WI38 (cell line): ENCODE results near the gene ALDH1A2.

Experiments used
- H3K4me3 ChIP-seq: 2 replicates; pipeline ENCODE4 v1.5.1; 2011; ENCODE audit warnings: low read depth, mild to moderate bottlenecking, control low read depth, low read length
- TF ChIP-seq, protein P1 (sequence below): IDR thresholded peaks from 2 replicates; pipeline ENCODE4 v1.5.1; 2012; ENCODE audit warnings: low read depth, mild to moderate bottlenecking, control low read depth, low read length

The ALDH1A2 gene

DNA sequence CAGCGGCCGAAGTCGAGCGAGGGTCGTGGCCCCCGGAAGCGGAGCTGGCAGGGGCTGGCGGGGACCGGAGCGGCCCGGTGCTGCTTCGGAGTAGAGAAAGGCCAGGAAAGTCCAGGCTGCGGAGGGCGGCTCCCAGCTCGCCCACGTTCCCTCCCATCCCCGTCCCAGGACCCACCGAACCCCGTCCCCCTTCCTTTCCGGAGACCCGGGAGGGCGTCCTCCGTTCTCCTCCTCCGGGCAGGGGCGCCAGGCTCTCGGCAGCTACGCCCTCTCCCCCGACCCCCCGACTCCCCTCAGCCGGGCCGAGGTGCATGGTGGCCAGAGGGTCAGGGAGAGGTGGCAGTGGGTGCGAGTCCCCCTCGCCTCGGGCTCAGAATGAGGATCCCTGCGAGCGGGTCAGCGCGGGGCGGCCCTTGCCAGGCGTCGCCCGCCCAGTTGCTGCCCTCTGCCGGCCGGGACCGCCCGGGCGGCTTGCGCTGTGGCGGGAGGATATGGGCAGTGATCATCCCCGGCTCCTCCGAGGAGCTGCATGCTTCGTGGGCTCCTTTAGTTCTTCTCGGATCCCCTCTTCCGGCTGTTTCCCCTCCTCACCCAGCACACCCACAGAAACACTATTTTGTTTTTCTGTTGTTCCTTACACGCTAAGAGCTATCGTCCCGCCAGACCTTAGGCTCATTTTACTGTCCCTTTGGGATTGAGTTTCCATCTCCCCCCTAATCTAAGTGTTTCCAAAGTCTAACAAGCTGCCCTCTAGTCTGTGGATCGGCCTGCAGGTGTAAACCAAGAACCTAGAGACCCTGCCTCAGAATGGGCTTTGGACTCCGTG is 744 bp upstream of the ALDH1A2 start:
- H3K4me3 ChIP-seq: no peak overlapping the region
- TF ChIP-seq, protein P1, sequence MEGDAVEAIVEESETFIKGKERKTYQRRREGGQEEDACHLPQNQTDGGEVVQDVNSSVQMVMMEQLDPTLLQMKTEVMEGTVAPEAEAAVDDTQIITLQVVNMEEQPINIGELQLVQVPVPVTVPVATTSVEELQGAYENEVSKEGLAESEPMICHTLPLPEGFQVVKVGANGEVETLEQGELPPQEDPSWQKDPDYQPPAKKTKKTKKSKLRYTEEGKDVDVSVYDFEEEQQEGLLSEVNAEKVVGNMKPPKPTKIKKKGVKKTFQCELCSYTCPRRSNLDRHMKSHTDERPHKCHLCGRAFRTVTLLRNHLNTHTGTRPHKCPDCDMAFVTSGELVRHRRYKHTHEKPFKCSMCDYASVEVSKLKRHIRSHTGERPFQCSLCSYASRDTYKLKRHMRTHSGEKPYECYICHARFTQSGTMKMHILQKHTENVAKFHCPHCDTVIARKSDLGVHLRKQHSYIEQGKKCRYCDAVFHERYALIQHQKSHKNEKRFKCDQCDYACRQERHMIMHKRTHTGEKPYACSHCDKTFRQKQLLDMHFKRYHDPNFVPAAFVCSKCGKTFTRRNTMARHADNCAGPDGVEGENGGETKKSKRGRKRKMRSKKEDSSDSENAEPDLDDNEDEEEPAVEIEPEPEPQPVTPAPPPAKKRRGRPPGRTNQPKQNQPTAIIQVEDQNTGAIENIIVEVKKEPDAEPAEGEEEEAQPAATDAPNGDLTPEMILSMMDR: peak; percentile 53; the same call in 1 of the 2 replicates

DNA sequence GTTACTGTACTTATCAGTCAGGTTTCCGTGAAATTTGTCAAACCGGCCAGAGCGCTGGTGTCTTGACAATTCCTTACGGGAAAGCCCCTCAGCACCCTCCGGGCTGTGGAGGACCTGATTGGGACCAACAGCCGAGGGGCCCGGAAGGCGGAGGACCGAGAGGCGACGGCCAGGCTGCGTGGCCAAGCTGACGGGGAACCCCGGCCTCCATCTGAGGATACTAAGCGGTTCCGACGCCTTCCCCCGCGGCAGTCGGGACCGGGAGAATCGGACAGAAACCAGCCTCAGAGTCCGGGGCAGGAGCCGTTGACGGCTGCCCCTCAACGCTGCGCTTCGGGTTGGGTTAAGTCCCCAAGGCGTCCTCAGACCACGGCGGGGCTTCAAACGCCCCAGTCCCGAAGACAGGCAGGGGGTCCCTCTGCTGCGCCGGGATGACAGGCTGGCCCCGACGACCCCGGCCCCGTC is 499 bp downstream of the ALDH1A2 start:
- H3K4me3 ChIP-seq: no peak overlapping the region
- TF ChIP-seq, protein P1: no peak

DNA sequence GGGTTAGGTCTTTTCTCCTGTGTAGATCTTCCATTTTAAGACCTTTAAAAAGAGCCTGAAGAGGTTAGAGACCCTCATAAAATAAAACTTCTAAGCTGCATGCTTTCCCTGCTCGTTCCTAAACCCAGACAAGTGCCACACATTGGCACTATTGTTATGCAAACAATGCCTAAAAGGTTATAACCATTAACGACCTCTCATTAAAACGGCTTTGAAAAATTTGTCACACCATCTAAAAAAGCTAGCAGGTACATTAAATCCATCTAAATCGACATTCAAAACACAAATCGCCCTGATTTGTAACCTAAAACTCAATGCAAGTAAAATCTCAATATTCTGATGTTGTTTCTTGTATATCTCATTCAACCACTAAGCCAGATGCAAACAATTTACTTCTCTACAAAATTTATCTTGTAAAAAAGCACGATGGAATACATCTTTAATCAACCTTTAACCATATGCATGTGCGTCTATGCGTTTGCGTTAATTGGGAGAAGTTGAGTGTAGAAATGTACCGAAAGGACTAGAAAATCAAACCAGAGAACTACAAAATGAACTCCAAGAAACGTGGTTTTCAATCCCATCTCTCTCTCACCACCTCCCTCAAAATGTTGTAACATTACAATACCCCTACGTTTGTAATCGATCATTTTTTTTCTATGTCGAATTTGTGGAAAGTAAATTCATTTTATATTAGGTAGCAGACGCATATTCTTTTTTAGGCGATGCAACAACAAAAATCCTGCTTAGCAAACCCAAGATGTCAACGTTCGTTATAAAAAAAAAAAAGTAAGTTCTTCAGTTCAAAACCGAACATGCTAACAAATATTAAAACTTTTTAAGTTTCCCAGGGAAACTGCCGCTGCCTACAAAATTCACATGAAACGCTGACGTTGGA is 1.2 kb downstream of the ALDH1A2 start:
- TF ChIP-seq, protein P1: no peak
- no peak overlapping the region for H3K4me3 ChIP-seq

DNA sequence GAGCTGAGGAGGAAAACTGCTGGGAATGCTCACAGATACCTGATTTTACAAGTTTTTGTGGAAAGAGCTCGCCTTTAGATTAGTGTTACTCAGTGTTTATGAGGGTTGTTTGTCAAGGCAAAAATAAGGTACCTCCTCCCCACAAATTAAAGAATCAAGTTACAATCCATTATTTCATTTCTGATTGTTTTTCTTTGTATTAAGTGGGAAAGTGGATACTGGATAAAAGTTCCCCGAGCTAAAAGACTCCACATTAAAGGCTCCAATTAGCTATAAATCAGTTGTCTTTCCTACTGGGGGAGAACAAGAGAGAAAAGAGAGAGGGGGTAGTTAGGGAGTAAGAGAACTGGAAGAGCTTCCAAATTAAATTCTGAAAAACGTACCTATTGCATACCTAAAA is 1.9 kb downstream of the ALDH1A2 start:
- no peak overlapping the region for H3K4me3 ChIP-seq
- TF ChIP-seq, protein P1: no peak

DNA sequence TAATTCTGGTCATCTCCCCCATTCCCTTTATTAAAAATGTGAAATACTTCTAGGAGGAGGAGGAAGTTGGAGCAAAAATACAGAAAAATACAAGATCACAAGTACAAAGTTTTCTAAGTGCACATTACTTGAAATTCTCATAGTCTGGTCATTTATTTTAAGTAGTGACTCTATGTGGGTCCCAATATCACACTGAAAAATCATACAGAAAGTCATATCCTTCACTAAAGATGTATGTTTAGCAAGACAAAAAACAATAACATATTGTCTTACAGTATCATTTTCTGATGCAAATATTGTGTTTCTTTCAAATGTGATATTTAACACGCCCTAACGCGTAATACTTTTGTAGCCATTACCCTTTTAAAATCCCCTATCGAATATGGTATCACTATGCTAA is 2.5 kb downstream of the ALDH1A2 start:
- H3K4me3 ChIP-seq: no peak overlapping the region
- TF ChIP-seq, protein P1: no peak

DNA sequence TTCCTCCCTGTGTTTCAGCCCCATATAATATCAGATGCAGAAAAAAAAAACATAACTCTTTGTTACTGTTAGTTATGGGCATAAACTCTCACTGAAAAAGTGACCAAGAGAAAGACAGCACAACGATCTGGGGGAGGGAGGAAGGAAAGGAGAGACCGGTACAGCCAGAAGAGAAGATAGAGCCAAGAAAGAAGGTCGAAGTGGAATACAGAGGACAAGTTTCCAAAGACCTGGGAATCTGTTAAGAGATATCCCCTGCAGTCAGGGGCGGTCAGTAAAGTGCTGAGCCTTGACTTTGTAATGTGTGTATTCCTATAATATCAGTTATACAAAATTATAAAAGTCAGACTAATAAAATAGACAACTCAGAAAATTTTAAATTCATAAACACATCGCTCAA is 3.3 kb downstream of the ALDH1A2 start:
- TF ChIP-seq, protein P1: no peak
- H3K4me3 ChIP-seq: no peak overlapping the region
